GM21576 (cell line): Measurements from ENCODE around the gene FAM53B.
"Not testable (repeated sequence)": the region's sequence is repeated elsewhere in the genome, so short reads cannot be mapped to it uniquely, and the experiment has no call there.

Experiments
- ATAC-seq: cut with Tn5 transposase; IDR thresholded peaks from one replicate; pipeline ENCODE4 v1.9.1; 2021; ENCODE audit warnings: mild to moderate bottlenecking, moderate library complexity; ENCODE audit not compliant: unreplicated experiment

The FAM53B gene

DNA sequence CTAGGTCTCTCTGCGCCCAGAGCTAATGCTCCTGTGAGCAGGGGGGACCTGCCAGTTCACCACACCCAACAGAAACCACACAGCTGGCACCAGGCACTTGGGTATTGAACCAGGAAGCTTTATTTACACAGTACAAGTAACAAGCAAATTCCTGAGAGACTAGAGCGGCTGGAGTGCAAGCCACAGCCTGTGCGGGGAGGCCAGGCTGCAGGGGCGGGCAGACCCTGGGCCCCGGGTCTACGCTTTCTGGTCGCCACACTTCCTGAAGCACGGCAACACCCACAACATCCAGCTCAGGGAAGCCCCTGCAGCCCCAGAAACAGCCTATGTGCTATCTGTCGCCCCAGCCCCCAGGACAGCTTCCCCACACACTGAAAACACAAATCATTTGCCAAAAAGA, 125.0 kb downstream of the FAM53B start:
- ATAC-seq, result no peak

DNA sequence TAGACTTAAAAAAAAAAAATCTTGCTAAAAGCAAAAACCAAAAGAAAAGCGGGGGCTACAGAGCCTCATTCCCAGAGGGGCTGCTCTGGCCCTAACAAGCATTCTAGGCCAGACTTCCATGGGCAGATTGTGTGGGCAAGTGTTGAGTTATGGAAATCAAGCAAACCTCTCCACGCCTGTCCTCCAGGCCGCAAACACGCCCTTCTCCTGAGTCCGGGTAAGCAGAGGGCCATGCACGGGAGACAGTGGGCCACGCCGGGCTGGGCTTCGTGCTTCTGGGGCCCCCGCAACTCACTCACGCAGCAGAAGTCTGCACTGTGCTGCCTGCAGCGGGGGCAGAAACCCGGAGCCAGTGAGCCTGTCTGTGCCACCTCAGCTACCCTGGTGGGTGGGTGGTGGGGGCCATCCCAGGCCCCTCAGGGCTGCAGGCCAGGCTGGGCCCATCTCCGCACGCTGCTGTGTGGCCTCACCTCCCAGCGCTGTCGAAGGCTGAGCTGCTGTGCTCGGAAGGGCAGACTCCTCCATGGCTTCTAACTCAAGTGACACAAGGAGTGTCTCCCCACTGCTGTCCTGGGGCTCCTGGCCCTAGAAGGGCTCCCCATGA, 125.6 kb downstream of the FAM53B start:
- no peak for ATAC-seq

DNA sequence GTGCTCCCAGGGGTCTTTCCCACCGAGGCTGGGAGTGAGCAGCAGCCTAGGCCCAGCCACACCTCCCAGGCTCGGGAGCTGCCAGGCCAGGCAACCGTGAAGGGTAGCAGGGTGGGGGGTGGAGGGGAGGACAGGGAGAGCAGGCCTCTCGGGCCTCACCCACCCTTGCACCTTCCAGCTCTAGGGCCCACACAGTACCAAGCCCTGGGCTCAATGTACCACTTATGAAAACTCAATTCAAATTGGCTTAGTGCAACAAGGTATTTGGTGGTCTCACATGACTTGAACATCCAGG, 127.4 kb downstream of the FAM53B start:
- no peak for ATAC-seq

DNA sequence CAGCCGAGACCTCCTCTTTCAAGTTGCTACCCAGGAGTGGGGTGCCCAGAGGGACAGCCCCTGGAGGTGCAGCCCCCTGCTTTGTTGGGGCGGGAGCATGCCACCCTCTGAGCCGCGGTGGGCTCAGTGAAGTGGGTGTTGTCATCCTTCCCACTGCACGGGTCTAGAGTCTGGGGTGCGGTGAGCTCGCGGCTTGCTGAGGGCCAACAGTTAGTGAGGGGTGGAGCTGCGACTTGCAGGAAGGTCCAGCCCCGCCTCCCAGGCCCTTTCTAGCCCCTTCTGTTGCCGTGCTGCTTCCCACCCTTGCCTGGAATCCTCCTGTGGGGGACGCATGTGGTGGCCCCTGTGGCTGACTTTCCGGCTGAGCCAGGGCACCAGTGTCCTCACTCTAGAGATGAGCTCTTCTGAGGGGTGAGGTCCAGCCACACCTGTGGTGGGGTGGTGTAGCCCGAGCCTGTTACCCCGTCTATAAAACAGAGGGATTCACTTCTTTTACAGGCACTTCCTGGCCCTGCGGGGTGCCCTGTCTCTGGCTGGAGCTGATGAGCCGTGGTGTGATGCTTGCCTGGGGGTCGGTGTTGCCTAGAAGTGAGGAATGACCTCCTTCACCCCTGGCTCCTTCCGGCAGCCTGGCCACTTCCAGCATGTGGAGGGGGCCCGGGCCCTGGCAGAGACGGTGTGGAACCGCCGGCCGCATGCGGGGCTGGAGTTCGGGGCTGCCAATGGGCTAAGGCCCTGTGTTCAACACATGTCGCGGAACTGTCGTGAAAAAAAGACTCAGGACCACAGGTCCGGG, 127.9 kb downstream of the FAM53B start:
- no peak for ATAC-seq

DNA sequence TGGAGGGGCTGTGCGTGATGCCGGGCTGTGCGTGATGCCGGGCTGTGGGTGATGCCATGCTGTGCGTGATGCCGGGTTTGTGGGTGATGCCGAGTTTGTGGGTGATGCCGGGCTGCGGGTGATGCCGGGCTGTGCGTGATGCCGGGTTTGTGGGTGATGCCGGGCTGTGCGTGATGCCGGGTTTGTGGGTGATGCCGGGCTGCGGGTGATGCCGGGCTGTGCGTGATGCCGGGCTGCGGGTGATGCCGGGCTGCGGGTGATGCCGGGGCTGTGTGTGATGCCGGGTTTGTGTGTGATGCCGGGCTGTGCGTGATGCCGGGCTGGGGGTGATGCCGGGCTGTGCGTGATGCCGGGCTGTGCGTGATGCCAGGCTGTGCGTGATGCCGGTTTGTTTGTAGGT, 128.9 kb downstream of the FAM53B start:
- ATAC-seq, result no peak

DNA sequence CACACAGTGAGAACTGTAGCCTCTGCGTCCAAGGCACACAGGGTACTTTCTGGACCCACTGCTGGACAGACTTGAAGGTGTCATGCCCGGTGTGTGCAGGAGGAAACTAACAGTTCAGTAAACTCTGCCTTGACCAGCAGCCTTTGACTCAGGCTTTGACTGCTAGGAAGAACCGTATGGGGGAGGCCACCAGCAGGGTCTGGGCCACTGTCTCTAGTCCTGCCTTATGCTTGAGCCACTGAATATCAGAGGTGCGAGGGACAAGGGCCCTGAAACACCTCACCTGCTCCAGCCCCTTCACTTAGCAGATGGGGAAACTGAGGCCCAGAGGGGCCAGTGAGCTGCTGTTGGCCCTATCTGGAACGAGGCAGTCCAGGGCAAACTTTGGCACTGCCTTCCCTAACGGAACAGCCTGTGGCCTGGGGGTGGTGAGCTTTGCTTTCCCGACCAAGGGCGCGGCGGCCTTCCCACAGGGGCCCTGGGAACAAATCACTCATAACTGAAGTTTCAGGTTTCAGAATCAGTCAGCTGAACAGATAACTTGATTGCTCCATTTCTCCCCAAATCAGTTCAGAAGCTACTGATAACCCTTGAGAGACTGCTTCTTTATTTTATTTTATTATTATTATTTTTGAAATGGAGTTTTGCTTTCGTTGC, 130.0 kb downstream of the FAM53B start:
- peak; percentile 51 for ATAC-seq

DNA sequence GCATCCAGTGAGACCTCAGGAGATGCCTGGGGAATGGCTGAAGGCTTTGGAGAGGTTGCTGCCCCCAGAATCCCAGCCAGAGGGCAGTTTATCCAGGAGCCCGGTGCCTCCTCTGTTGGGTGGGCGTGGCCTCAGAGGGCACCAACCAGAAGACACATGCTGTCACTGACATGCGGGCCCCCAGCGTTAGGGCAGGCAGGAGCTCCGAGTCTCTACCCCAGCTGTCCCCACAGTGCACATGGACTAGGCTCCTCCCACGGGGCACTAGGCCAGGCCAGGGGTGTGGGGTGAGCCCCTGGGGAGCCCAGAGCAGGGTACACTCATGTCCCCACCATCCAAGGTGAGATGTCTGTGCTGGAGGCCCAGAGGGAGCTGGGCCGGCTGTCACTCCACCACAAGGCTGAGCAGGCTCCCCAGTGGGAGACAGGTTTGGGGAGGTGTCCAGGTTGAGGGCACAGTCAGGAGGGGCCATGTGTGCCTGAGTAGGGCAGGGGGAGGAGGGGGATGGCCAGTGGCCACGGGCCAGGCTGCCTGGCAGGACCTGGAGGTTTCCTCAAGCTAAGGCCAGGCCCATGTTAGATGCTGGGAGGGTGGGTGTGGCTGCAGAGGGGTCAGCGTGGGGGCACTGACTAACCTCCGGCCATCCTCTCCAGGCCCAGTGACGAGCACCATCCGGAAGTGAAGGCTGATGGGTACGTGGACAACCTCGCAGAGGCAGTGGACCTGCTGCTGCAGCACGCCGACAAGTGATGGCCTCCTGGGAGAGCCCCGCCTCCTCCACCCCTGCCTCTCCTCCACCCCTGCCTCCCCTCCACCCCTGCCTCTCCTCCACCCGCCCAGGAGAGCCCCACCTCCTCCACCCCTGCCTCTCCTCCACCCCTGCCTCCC, 131.3 kb downstream of the FAM53B start:
- ATAC-seq, result no peak

DNA sequence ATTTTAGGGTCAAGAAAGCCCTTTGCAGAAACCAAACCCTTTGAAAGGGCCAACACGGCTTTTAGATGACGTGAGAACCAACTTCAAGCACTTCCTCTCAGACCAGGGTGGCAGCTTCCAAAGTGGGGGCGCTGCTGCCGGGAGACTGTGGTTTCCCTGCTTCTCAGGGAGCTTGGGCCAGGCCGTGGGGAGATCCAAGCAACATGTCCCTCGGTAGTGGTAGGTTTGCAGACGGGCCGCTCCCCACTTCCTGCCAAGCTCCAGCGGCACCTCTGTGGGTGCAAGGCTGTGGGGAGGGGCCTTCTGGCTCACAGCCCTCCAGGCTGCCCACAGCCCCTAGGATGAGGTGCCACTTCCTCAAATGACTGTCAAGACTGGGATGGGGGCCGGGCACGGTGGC, 132.4 kb downstream of the FAM53B start:
- ATAC-seq, result no peak

DNA sequence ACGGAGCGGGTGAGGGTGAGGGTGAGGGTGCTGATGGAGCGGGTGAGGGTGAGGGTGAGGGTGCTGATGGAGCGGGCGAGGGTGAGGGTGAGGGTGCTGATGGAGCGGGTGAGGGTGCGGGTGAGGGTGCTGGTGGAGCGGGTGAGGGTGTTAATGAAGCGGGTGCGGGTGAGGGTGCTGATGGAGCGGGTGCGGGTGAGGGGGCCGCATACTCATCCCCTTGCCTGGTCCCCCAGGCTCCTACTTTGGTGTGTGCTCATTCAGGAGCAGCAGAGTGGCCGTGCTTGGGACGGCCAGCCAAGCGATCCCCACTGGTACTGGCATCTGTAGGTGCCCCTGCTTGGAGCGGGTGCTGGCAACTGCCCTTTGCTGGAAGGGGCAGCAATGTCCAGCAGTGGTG, 133.3 kb downstream of the FAM53B start:
- ATAC-seq, result not testable (repeated sequence)

DNA sequence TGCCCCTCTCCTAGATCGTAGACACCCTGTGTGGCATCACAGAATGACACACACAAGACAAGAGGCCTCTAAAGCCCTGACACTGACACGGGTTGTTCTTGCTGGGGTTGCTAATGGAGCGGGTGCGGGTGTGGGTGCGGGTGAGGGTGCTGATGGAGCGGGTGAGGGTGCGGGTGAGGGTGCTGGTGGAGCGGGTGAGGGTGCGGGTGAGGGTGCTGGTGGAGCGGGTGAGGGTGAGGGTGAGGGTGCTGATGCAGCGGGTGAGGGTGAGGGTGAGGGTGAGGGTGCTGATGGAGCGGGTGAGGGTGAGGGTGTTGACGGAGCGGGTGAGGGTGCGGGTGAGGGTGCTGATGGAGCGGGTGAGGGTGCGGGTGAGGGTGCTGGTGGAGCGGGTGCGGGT, 134.0 kb downstream of the FAM53B start:
- ATAC-seq, result not testable (repeated sequence)

DNA sequence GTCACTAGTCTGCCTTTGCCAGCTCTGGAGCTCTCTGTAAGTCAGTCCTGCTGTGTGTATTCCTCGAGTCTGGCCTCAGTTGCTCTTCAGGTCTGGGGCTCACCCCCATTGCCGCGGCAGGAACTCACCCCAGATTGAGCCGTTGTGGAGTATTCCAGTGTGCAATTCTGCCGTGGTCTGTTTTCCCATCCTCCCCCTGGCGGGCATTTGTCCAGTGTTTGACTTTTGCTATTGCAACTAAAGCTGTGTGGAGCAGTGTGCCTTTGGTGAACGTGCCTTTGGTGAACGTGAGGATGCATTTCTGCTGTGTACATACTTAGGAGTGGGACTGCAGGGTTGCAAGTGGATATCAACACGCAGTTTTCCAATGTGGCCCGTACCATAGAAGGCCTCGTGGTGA, 134.5 kb downstream of the FAM53B start:
- ATAC-seq, result no peak

DNA sequence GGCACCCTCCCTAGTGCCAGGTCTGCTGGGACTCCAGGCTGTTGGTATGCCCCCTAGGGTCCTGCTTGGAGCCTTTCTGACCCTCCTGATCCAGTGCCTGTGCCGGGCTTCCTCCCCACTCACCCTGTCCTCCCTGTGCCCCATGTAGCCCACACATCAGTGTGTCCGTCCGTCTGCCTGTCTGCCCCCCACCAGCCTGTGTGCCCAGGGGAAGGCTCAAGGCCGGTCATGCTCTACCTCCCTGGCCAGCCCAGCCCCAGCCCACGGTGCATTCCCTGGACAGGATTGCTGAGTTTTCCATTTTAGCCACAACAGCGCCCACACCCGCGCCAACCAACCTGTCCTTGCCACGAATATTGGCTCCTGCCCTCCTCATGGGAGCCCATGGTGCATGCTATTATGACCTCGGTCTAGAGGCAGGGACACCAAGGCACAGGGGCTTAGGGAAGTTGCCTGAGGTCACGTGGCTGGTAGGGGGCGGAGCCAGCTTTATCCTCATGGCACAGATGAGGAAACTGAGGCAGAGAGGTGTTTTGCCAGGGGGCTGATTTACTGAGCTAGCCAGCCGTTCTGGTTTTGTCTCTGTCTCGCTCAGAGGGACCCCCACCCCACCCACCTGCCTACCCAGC, 136.0 kb downstream of the FAM53B start:
- ATAC-seq, result no peak

DNA sequence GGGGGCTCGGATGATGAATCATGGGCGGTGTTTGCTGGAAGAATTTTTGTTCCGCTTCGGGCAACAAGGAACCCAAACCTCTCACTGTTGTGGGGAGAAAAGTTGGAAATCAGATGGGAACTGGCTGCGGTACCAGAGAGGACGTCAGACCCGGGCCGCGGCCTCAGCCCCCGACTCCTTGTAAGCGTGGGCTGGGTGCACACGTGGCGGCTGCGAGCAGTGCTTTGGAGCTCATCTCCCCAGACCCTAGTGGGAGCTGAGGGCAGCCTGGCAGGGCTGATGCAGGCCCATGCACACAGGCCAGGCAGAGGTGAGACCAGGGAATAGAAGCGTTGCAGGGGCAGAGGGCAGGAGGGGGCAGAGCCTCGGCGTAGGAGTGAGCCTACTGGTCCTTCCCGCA, 136.5 kb downstream of the FAM53B start:
- no peak for ATAC-seq

DNA sequence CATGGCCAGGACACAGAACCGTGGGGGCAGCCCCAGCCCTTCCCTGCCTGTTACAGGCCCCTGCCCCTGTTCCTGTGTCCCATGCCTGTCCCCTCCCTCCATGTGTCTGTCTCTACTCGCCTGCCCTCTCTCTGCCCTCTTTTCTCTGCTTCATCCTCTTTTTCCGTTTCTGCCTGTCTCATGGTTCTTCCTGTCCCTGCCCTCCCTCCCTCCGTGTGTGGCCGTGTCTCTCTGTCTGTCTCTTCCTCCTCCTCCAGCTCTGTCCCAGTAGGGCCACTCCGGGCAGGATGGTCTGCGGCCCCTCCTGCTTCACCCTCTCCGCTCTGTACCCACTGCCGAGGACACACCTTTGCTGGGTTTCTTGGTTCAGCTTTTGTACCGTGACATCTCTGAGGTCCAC, 137.4 kb downstream of the FAM53B start:
- no peak for ATAC-seq

DNA sequence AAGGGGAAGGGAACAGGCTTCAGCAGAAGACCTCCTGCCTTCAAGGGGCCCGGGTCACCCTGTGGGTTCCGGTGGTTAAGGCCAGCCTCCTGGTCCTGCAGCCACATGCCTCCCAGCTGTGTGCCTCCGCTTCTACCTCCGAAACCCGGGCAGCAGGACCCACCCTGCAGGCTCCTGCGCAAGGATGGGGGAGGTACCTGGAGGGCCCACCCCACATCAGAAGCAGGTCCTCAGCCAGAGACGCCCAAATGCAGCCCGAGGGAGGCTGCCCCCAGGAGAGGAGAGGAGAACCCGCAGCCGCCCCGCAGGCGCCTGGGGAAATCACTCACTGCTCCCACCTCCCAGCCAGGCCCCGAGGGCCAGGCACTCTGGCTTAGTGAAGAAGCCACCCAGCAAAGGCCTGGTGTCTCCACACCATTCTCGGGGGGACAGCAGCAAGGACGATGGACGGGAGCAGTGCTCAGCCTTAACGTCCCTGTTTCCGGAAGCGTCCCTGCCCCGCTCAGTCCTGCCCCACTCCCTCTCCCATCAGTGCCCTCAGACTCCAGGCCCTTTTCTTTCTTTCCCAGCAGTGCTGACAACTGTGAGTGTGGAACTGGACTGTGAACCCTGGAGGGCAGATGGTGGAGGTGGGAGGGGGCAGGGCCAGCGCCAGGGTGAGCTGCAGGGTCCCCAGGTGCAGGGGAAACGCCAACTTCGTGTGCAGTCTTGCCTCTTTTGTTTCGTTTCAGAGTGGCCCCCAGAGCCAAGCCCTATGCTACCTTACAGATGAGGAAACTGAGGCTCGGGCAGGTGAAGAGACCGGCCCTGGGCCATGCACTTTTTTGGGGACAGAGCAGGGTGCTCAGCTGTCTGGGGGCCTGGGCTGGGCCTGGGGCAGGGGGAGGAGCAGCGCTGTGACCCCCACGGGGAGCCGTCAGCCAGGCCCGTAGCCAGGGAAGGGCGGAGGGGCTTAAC, 138.0 kb downstream of the FAM53B start:
- no peak for ATAC-seq

DNA sequence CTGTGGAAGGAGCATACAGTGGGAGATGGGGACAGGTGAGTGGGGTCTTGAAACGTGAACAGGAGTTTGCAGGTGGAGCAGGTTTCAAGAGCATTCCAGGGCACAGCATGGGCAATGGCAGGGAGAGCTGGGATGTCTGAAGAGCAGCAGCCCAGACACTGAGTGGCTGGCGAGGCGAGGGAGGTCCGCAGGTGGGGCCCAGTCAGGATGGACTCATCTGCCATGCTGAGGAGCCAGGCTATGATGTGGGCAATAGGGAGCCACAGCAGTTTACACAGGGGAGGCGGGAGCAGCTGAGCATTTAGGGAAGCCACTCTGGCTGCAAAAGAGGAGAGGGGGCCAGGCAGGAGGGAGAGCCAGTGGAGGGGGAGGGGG, 138.7 kb downstream of the FAM53B start:
- no peak for ATAC-seq

DNA sequence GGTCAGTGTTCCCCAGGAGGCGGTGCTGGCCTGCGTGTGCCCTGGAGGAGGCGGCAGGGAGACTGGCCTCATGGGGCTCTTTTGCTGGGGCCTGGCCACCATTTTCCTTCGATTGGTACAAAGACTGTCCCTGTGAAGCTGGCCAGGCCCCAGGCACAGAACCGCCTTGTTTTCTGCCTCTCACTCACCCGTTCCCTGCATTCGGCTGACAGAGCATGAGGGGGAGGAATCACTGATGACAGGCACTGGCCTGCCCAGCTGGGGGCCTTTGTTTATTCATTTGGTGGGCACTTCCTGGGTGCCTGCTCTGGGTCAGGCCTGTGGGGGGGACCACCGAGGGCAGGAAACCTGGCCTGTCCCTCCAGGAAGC, 139.2 kb downstream of the FAM53B start:
- no peak for ATAC-seq

DNA sequence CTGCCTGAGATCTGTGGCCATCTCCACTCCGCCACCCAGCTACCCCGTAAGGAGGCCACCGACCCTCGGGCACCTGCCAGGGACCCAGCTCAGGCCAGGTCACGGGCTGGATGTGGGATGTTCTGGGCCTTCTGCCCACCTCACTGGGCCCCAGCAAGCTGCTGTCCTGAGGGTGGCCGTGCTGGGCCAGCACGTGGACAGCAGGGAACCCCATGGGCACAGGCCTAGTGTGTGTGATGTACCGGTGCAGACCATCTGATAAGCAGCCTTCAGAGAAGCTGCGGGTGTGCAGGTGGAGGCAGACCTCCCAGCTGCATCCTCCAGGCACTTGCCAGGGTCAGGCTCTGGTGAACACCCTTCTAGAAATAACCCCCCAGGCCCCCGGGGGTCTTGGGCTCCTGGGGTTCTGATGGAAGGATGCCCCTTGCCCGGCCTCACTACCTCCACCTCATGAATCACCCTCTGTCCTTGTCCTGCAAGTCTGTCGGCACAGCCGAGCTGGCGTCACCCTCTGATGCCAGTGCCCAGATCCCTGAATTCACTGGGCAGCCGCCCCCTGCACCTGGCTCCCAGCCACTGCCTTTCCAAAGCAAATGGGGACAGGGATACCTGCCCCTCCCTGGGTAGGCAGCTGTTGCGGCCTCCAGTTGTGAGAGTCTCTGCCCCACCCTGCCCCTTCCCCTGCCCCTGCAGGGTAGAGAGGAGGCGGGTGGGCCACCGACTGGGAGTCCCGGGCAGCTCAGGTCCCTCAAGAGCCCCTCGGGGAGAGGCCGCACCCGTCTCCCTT, 139.8 kb downstream of the FAM53B start:
- ATAC-seq, result no peak
